K562 (cell line): ENCODE measurements around the gene CRTC3. TPM values are rescaled to one million over a fixed set of nuclear protein-coding genes. Genes with fewer than 3 reads are reported as not detected.

ENCODE experiments used
- ASH1L ChIP-seq: fragments of 450-650 bp; IDR thresholded peaks from 2 replicates; pipeline ENCODE4 v1.6.1; 2018; ENCODE audit warnings: borderline replicate concordance, mild to moderate bottlenecking, low read depth; ENCODE audit not compliant: partially characterized antibody
- CTBP1 ChIP-seq: fragments of 450-650 bp; IDR thresholded peaks from 2 replicates; pipeline ENCODE4 v1.6.1; 2016; ENCODE audit warnings: borderline replicate concordance
- FOXK2 ChIP-seq, 2 experiments: fragments of 450-650 bp; IDR thresholded peaks in 1 of 2; conservative IDR thresholded peaks in 1 of 2; 2 replicates each; pipeline ENCODE4 v1.6.1; 2016; ENCODE audit warnings: low read depth in 2 of 2, mild to moderate bottlenecking in 1 of 2
- GATAD2B ChIP-seq: fragments of 450-650 bp; IDR thresholded peaks from 2 replicates; pipeline ENCODE4 v1.6.1; 2017; ENCODE audit warnings: mild to moderate bottlenecking, borderline replicate concordance
- HDAC3 ChIP-seq: fragments of 450-650 bp; IDR thresholded peaks from 2 replicates; pipeline ENCODE4 v1.6.1; 2018; ENCODE audit warnings: borderline replicate concordance, mild to moderate bottlenecking, moderate library complexity; ENCODE audit not compliant: partially characterized antibody
- JUND ChIP-seq, 2 experiments: IDR thresholded peaks; 2 replicates in 1 of 2; 3 replicates in 1 of 2; pipeline ENCODE4 v1.6.1; 2011; ENCODE audit warnings: borderline replicate concordance in 2 of 2, low read depth in 2 of 2, low read length in 2 of 2, improper control_type of control experiment in 1 of 2, missing biosample characterization in 1 of 2, missing genetic modification characterization in 1 of 2, missing genetic modification reagents in 1 of 2
- KDM1A ChIP-seq, 2 experiments: fragments of 450-650 bp; IDR thresholded peaks; 2 replicates each; pipeline ENCODE4 v1.6.1; 2016; ENCODE audit warnings: mild to moderate bottlenecking in 2 of 2
- MTA3 ChIP-seq: fragments of 450-650 bp; formaldehyde crosslinking; IDR thresholded peaks from 2 replicates; pipeline ENCODE4 v1.6.1; 2017; ENCODE audit warnings: mild to moderate bottlenecking, borderline replicate concordance
- NCOR1 ChIP-seq: fragments of 450-650 bp; IDR thresholded peaks from 2 replicates; pipeline ENCODE4 v1.6.1; 2016; ENCODE audit warnings: mild to moderate bottlenecking, moderate library complexity
- RCOR1 ChIP-seq, 2 experiments: IDR thresholded peaks; 2 replicates each; pipeline ENCODE4 v1.6.1; 2012; ENCODE audit warnings: low read depth in 2 of 2, low read length in 2 of 2, borderline replicate concordance in 1 of 2, improper control_type of control experiment in 1 of 2
- SMAD1 ChIP-seq: fragments of 150-350 bp; IDR thresholded peaks from 2 replicates; pipeline ENCODE4 v1.6.1; 2014; ENCODE audit warnings: low read length, low read depth; ENCODE audit not compliant: partially characterized antibody
- TFAM ChIP-seq: fragments of 250-450 bp; sonication (Bioruptor Pico); conservative IDR thresholded peaks from 2 replicates; pipeline ENCODE4 v1.5.0; 2021; ENCODE audit warnings: mild to moderate bottlenecking, moderate library complexity
- ZBTB40 ChIP-seq, 2 experiments: fragments of 450-650 bp in 1 of 2; sonication (generic) in 1 of 2; formaldehyde crosslinking in 1 of 2; IDR thresholded peaks; 2 replicates each; pipeline versions ENCODE4 v1.7.1 to v1.9.0; 2016 to 2022; ENCODE audit warnings: inconsistent platforms in 1 of 2, mild to moderate bottlenecking in 1 of 2, missing genetic modification reagents in 1 of 2
- ZBTB7A ChIP-seq: IDR thresholded peaks from 2 replicates; pipeline ENCODE4 v1.6.1; 2011; ENCODE audit warnings: low read depth, mild to moderate bottlenecking, low read length, moderate library complexity, borderline replicate concordance; ENCODE audit not compliant: control insufficient read depth
- ZFP91 ChIP-seq: sonication (generic); formaldehyde crosslinking; IDR thresholded peaks from 2 replicates; pipeline ENCODE4 v1.8.0; 2022; ENCODE audit warnings: mild to moderate bottlenecking, missing genetic modification reagents
- ZNF124 ChIP-seq: sonication (generic); formaldehyde crosslinking; IDR thresholded peaks from 2 replicates; pipeline ENCODE4 v1.8.1; 2022; ENCODE audit warnings: missing genetic modification reagents
- ZNF232 ChIP-seq: sonication (generic); formaldehyde crosslinking; IDR thresholded peaks from 2 replicates; pipeline ENCODE4 v1.8.0; 2022; ENCODE audit warnings: mild to moderate bottlenecking, missing genetic modification reagents
- ZNF77 ChIP-seq: fragments of 250-450 bp; sonication (Bioruptor Pico); IDR thresholded peaks from 2 replicates; pipeline ENCODE4 v1.5.0; 2020
- polyA plus RNA-seq, 8 experiments: library from polyadenylated mRNA; depleted of rRNA in 4 of 8; stranded (reverse) in 5 of 8; unstranded in 3 of 8; fragments of >200 nt; fragmentation: Nextera tagmentation in 2 of 8; fragmentation: Illumina TruSeq in 1 of 8; extraction: Ambion mirVana in 2 of 8; extraction: Trizol in 1 of 8; gene quantifications; 2 replicates each; pipeline versions ENCODE4 v1.2.1 to v1.2.3, GENCODE V29; 2011 to 2014; ENCODE audit warnings: inconsistent platforms in 1 of 8, missing spikeins in 1 of 8
- total RNA-seq, 7 experiments: library from RNA; depleted of rRNA in 6 of 7; stranded (reverse); fragments of >200 nt in 6 of 7; fragmentation: Illumina TruSeq in 2 of 7; extraction: Trizol in 2 of 7; gene quantifications; 2 replicates each; pipeline versions ENCODE4 v1.2.1 to v1.2.3, GENCODE V29; 2011 to 2021; ENCODE audit warnings: low replicate concordance in 1 of 7

The CRTC3 gene
- total and polyA plus RNA-seq, 9 of the 15 experiments (the other 6 are each of a cell fraction or from before 2014, with no cell fraction given): 1.2 to 19.0 (median 11.6) TPM

- no peak for TF ChIP-seq ASH1L
- no peak for TF ChIP-seq ZFP91
- peak; percentile 33; the same call in 1 of the 2 replicates for TF ChIP-seq JUND (IDR thresholded peaks at IDR 0.05; ENCODE audit: borderline replicate concordance, low read depth, low read length)
- no peak for TF ChIP-seq JUND (tag; IDR thresholded peaks at IDR 0.05; ENCODE audit: borderline replicate concordance, low read depth, low read length)
- no peak for TF ChIP-seq ZNF77 (CRISPR knock-in tag)
- no peak for TF ChIP-seq SMAD1
- no peak for TF ChIP-seq MTA3
- TF ChIP-seq GATAD2B: no peak
- TF ChIP-seq FOXK2 (conservative IDR thresholded peaks at IDR 0.05 in 1 of 2, IDR thresholded peaks at IDR 0.05 in 1 of 2; ENCODE audit: low read depth in 2 of 2): no peak
- no peak for TF ChIP-seq ZBTB40 (IDR thresholded peaks at IDR 0.05)
- TF ChIP-seq ZBTB40 (CRISPR knock-in tag; IDR thresholded peaks at IDR 0.05): no peak
- TF ChIP-seq RCOR1 (IDR thresholded peaks at IDR 0.05; ENCODE audit: borderline replicate concordance in 1 of 2, low read depth in 2 of 2, low read length in 2 of 2): peak in 1 of 2 experiments; percentile 64; a peak in 1 of 4 replicates
- TF ChIP-seq KDM1A (IDR thresholded peaks at IDR 0.05): peak; percentile 81 to 83; a peak in 3 of 4 replicates
- TF ChIP-seq ZBTB7A: no peak
- peak; percentile 59 for TF ChIP-seq CTBP1
- TF ChIP-seq HDAC3: no peak
- TF ChIP-seq TFAM (CRISPR knock-in tag): no peak
- no peak for TF ChIP-seq ZNF232 (CRISPR knock-in tag)
- no peak for TF ChIP-seq ZNF124 (CRISPR knock-in tag)
- no peak for TF ChIP-seq NCOR1
These were observed 151.8 kb downstream of the CRTC3 start (continued) for GRCh38 chr15:90681480-90681879.
